Heart left ventricle (tissue), 13 donors: ENCODE measurements around the gene GIPC1.

Experiments
- POLR2A ChIP-seq, 2 donors: fragments of 450-650 bp; IDR thresholded peaks; one replicate each; pipeline ENCODE4 v1.6.1; 2017; ENCODE audit warnings: antibody characterized with exemption in 2 of 2, mild to moderate bottlenecking in 2 of 2, moderate library complexity in 2 of 2
- TF ChIP-seq, protein P1 (sequence below), 12 donors: fragments of 200-600 bp; sonication (generic) in 4 of 12; IDR thresholded peaks; one replicate each; pipeline versions ENCODE4 v1.5.0 to v1.8.0; 2018 to 2022; ENCODE audit warnings: antibody characterized with exemption in 12 of 12, mild to moderate bottlenecking in 5 of 12
- donor health status: ischemic (EF 13 %, LVEDD 7.1; RV severe dilation, severe dysfunction).
- donor health status: DM: no; HTN: yes; CAD: no.
- donor health status: DM: no; HTN: no; CAD: no.
- donor health status: ischemic (EF 25% LVEDD 6.9; RV normal size, moderate dysfunction).
- donor health status: ischemic (EF 25% LVEDD 5.7; RV mildly dilated, moderate dysfunction).
- donor health status: ischemic (EF 35%, LVEDD 5.7; RV mildly dilated, moderate dysfunction).
- donor health status: nonischemic (EF 11% LVEDD 7.7; RV severe dilation, severe dysfunction).
- donor health status: DM: yes; HTN: yes; CAD: no.
- donor health status: PGD.
- donor health status: ischemic (EF 29% LVEDD 5.4; RV normal size, mild dysfunction).
- donor health status: nonischemic (EF 23%, LVEDD 6.1; RV moderate dilation, normal function).

DNA sequence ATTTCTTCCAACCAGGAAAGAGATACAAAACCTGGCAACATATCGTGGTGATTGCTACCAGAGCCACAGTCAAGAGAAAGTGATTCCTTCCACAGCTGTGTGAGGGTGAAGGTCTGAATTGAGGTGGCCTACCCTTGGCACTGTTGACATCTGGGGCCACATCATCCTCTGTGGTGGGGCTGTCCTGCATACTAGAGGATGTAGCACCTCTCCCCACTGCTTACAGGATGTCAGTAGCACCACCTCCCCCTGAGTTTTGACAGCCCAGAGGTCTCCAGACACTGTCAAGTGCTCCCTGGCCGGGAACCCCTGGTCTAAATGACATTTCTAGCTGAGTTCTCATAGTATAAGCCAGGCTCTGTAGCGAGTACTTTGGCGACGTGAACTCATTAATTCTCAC lies 36.2 kb downstream of the GIPC1 start:
- TF ChIP-seq, protein P1, sequence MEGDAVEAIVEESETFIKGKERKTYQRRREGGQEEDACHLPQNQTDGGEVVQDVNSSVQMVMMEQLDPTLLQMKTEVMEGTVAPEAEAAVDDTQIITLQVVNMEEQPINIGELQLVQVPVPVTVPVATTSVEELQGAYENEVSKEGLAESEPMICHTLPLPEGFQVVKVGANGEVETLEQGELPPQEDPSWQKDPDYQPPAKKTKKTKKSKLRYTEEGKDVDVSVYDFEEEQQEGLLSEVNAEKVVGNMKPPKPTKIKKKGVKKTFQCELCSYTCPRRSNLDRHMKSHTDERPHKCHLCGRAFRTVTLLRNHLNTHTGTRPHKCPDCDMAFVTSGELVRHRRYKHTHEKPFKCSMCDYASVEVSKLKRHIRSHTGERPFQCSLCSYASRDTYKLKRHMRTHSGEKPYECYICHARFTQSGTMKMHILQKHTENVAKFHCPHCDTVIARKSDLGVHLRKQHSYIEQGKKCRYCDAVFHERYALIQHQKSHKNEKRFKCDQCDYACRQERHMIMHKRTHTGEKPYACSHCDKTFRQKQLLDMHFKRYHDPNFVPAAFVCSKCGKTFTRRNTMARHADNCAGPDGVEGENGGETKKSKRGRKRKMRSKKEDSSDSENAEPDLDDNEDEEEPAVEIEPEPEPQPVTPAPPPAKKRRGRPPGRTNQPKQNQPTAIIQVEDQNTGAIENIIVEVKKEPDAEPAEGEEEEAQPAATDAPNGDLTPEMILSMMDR (IDR thresholded peaks at IDR 0.05) = no peak
- TF ChIP-seq POLR2A (IDR thresholded peaks at IDR 0.05) = no peak
